ENCODE data around the gene ZSWIM7. TPM values are rescaled to one million over a fixed set of nuclear protein-coding genes. Genes with fewer than 3 reads are reported as not detected.

ZSWIM7 gene
- polyA plus RNA-seq, 2 donors, result 13.9 to 15.6 TPM

Other genes with a start within 250 kb of the ZSWIM7 start
- gene ADORA2B, start 54.6 kb downstream of the ZSWIM7 start, polyA plus RNA-seq, result 10 to 100 TPM in 1 of 2 donors, 1 to 10 TPM in 1; 4.4 to 11.6 TPM
- gene TTC19, start 120 bp upstream of the ZSWIM7 start, polyA plus RNA-seq, result 10 to 100 TPM; 10.3 to 13.9 TPM
- 10 to 100 TPM; 31.5 to 41.3 TPM for gene NCOR1, start 215.8 kb upstream of the ZSWIM7 start, polyA plus RNA-seq
- gene PIGL, start 217.5 kb upstream of the ZSWIM7 start, polyA plus RNA-seq, result 10 to 100 TPM; 13.3 to 21.5 TPM

Data from esophagus (tissue), 2 donors.